Activated CD4-positive, alpha-beta T cell treated with anti-CD3 and anti-CD28 coated beads for 48 hours (primary cell): Measurements from ENCODE around the gene MX1.

ENCODE experiments used
- DNase-seq: peaks from one replicate; pipeline ENCODE4 v3.0.0-alpha.2; 2020

MX1 gene

GRCh38 chr21:41494242-41494641 lies 68.2 kb downstream of the MX1 start:
- no peak for DNase-seq

DNA sequence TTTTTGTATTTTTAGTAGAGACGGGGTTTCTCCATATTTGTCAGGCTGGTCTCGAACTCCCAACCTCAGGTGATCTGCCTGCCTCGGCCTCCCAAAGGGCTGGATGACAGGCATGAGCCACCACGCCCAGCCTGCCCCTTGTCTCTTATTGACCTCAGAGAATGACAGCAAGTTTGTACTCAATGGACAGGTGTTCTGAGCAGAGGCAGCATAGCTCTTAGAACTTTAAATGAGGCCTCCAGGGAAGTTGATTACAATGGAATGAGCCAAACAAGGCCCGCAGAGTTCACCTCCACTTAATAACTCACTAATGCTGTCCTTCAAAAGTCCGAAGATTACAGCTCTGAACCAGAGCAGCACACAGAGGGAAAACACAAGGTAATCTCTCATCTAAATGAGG lies 71.0 kb downstream of the MX1 start:
- no peak for DNase-seq

DNA sequence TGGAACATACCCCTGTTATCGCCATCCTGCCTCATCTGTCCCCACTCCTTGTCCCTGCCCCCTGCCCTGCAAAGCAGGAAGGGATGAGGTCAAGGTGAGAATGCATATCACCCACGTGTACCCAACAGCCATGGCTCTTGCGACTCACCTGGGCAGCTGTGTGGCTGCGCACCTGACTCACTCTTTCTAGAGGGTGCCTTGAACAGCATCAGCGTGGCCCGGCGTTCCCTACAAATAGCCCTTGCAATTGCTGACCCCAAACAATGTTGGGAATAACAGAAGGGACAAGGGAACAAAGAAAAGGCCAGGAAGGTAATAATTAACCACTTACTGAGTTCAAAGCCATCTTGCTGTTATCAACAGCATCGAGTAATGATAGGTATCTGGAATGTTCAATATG lies 71.7 kb downstream of the MX1 start:
- DNase-seq, result no peak

DNA sequence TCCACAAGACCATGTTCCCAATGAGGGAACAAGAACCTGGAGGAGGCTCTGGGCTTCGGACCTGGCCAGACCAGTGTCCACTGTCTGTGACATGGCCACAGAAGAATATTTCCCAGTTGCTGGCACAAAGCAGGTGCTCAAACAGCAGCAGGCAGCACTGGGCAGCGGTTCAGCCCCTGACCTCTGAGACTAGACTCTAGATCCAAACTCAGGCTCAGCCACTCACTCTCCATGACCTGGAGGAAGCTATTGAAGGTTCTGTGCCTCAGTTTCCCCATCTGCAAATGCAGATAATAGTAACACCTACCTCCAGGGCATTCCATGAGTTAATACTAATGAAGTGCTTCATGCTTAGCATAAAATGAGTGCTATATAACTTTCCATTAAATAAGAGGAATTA lies 73.9 kb downstream of the MX1 start:
- no peak for DNase-seq

- no peak for DNase-seq
Observed at GRCh38 chr21:41500363-41500762, 74.3 kb downstream of the MX1 start.

GRCh38 chr21:41500931-41501381 lies 74.9 kb downstream of the MX1 start:
- DNase-seq, result no peak

DNA sequence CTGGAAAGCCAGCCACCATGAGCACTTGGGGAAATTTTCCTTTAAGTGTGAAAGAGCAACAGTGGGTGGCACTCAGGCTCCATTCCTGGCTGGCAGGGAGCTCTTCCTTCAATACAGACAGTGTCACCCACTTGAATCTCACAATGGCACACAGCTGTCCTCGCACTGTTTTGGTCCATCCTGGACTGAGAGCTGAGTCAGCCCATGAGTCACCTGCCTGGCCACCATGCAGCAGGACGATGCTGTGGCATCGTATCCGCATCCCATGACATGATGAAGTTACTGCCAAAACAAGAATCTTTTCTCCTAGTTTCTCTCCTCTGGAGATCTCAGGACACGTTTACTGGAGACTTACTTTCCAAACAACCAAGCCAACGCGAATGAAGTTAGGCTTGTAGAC lies 75.9 kb downstream of the MX1 start:
- no peak for DNase-seq

DNA sequence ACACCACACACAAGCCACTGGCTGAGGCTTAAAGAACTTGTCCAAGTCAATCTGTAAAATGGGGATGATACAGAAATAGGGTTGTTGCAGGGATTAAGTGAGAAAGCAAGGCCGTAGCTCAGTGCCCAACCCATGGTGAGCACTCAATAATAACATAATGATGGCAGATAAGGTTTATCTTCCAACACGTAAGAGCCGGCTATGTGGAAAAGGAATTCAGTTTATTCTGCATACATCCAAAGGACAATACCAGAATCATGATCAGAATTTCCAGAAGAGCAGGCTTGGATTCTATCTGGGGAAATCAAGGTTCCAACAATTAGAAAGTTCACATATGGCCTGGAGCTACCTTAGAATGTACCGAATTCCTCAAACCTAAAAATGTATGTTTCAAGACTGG lies 77.3 kb downstream of the MX1 start:
- no peak for DNase-seq

DNA sequence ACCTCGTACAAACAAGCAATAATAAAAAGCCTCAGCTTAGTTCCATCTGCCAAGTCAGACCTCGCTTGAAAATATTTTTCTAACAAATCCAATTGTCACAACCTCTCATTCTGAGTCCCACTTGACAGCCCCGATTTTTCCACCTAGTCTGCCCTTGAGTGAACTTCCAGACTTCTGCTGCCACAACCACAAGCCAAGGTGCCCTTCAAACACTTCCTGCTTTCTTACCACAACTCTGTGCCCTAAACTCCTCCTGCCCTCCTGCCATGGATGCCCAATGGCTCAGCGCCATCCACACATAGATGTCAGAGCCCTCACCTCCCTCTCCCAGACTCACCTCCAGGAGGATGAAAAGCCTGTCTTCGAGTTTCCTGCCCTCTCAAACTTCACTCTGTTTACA lies 78.0 kb downstream of the MX1 start:
- DNase-seq, result no peak

GRCh38 chr21:41506005-41506594 lies 80.1 kb downstream of the MX1 start:
- DNase-seq, result no peak

DNA sequence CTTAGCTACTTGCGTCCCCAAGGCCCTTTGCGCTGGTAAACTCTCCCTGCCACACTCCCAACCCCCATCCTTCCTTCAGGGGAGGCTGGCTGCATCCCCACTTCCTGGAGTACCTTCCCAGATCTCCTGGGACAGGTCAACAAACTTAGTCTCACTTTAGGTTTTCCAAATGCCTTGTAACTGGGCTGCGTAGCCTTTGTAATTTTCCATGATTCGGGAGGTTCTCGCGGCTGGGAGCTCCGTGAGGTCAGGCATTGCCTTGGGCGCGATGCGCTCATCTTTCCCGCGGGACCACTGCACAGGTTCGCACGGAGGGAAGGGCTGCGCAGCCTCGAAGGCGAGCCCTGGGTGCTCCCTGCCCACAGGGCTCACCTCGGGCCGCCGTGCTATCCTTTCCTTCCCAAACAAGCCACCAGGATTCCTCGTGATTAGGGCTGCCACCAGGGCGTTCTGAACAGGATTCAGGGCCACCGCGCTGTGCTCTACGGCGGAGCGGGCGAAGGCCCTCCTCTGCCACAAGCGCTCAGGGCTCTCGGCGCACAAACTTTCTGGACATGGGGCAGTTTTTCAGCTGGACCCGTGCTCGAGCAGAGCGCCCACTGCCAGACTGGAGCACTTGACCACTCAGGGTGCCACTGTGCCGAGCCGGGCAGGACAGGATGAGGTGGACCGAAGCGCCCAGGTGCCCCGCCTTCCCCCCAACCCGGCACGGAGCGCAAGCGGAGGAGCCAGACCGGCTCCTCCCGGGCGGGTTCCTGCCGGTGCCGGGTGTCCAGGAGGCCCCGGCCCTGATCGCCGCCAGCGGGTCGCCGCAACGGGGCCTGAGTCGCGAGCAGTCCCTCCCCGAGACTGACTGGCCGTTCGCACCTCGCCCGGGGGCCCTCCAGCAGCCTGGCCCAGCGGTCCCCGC lies 80.8 kb downstream of the MX1 start:
- DNase-seq, result no peak

- no peak for DNase-seq
Observed at GRCh38 chr21:41507521-41508414, 81.7 kb downstream of the MX1 start, which contains the start of gene TMPRSS2. TMPRSS2 (minus strand) TSS chr21:41508158; CDS start chr21:41498133, 10,025 bp downstream.

DNA sequence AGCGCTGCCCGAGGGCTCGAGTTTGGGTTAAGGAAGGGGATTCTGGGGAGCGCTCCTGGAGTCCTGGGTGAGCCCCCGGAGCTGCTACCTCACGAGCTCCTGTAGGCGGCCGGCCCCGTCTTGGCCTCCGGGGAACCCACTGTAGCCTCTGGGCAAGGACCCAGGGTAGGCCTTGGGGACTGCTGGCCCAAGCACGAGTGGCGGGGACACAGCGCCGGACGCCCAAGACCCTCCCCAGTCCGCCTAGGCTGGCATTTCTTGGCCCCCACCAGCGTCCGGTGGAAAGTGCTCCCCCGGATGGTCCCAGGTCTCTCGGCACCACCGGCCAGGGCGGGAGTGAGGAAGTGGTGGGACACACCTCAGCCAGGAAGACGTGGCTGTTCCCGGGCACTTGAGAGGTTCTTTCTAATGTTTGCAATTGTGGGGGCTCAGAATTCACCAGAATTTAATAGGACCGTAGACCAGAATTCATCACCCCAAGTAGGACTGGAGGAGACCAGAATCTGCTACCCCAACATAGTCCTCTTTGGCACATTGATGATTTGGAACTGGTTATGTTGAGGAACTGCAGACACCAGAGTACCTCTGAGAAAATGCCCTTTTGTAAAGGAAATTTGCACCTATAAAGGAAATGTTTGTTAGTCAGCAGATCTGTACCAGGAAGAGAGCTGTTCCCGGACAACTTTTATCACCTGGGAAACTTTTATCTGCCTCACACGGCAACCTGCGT lies 82.5 kb downstream of the MX1 start:
- no peak for DNase-seq
